Measurements from ENCODE around the gene HCCS. TPM values are rescaled to one million over a fixed set of nuclear protein-coding genes. Genes with fewer than 3 reads are reported as not detected.

Gene HCCS
- total and polyA plus RNA-seq, 2 of the 8 experiments (the other 6 are each of a cell fraction or from before 2014, with no cell fraction given) = 11.9 to 29.9 TPM

DNA sequence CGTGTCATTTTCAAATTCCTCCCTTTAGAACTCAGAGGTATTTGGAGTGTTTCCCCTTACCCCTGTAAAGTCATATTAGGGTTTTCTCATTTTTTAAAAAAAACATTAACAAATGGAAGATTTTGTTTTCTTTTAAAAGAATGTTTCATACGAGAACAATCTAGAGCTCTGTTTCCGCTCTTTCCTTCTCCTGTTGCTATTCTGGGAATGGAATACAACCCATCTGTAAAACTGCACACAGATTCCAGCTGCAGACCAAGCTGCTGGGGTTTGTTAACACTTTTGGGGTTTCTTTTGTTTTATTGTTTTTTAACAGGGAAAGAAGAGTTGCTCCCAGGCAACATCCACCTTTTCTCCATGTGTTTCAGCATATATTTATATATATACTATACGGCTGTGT is 61.3 kb downstream of the HCCS start:
- FAIRE-seq = no peak
- Histone ChIP-seq H4K91ac (replicated peaks; ENCODE audit: insufficient read length, low read length) (no peak overlapping the region), H3K56ac (replicated peaks; ENCODE audit: insufficient read length, low read depth, low read length) (no peak overlapping the region), H2BK15ac (ENCODE audit: low read length) (no peak overlapping the region), H3K4me2 (ENCODE audit: insufficient read depth in 1 of 2, low read depth in 2 of 2, low read length in 2 of 2) (no peak overlapping the region), H4K5ac (ENCODE audit: insufficient read length, low read depth, low read length) (no peak overlapping the region), H2BK5ac (ENCODE audit: low read depth, low read length) (no peak overlapping the region), H2BK120ac (replicated peaks; ENCODE audit: low read depth, low read length) (no peak overlapping the region), H2AK5ac (ENCODE audit: low read depth, low read length) (no peak overlapping the region), H2BK20ac (ENCODE audit: low read length) (no peak overlapping the region), H3K14ac (ENCODE audit: insufficient read length) (no peak overlapping the region), H2BK12ac (ENCODE audit: low read depth, low read length) (no peak overlapping the region), H3K36me3 (ENCODE audit: control insufficient read depth in 2 of 4, insufficient read depth in 4 of 4, low read length in 3 of 4) (no peaks in the 10 kb centered on the region), H4K20me1 (replicated peaks in 1 of 2; ENCODE audit: control insufficient read depth in 1 of 2, insufficient read depth in 2 of 2, low read length in 2 of 2) (no peaks in the 10 kb centered on the region), H3K9me3 (ENCODE audit: insufficient read depth in 2 of 2, low read depth in 1 of 2, low read length in 1 of 2) (no peaks in the 10 kb centered on the region), H3K27me3 (replicated peaks in 1 of 4; ENCODE audit: control insufficient read depth in 3 of 4, extremely low read depth in 1 of 4, insufficient read depth in 3 of 4, low read length in 3 of 4) (no peaks in the 10 kb centered on the region), H3K18ac (ENCODE audit: extremely low read depth, low read length) (no peak overlapping the region), H3K23me2 (ENCODE audit: low read depth, low read length) (no peaks in the 10 kb centered on the region), H3K4me1 (replicated peaks in 1 of 4; ENCODE audit: control insufficient read depth in 3 of 4, insufficient read depth in 4 of 4, low read length in 3 of 4) (no peaks in the 10 kb centered on the region), H3K9ac (replicated peaks in 1 of 4; ENCODE audit: extremely low read depth in 1 of 4, low read depth in 3 of 4, low read length in 3 of 4) (no peak overlapping the region), H3K79me1 (ENCODE audit: low read depth, low read length) (no peaks in the 10 kb centered on the region), H3K23ac (ENCODE audit: insufficient read length) (no peak overlapping the region), H3K27ac (ENCODE audit: low read depth, low read length) (no peak overlapping the region), H2AFZ (ENCODE audit: low read length) (no peak overlapping the region), H3K4ac (replicated peaks; ENCODE audit: insufficient read length, low read depth, low read length) (no peak overlapping the region), H3K4me3 (ENCODE audit: extremely low read depth in 1 of 4, insufficient read depth in 2 of 4, low read depth in 3 of 4, low read length in 4 of 4) (no peak overlapping the region), H3K79me2 (ENCODE audit: control insufficient read depth in 1 of 2, insufficient read depth in 2 of 2, low read length in 2 of 2) (no peaks in the 10 kb centered on the region), H4K8ac (ENCODE audit: extremely low read depth, insufficient read depth, low read length) (no peak overlapping the region)
- 81% methylated on average over 4 of the region's 4 CpGs; no CpG with 5 or more reads in 1 of the 2 experiments for WGBS, 2 experiments (ENCODE audit: extremely low coverage in 1 of 2, insufficient coverage in 1 of 2, insufficient read length in 1 of 2, insufficient replicate concordance in 2 of 2, low coverage in 1 of 2, low lambda C conversion rate in 2 of 2, missing lambda C conversion rate in 1 of 2)
- CTCF ChIA-PET (ENCODE audit: partially characterized antibody) = no interaction called here
- DNase-seq (ENCODE audit: low read depth in 1 of 2, low spot score in 2 of 2) = no peak
- POLR2A ChIA-PET (ENCODE audit: partially characterized antibody) = no interaction called here
- TF ChIP-seq, protein P1, sequence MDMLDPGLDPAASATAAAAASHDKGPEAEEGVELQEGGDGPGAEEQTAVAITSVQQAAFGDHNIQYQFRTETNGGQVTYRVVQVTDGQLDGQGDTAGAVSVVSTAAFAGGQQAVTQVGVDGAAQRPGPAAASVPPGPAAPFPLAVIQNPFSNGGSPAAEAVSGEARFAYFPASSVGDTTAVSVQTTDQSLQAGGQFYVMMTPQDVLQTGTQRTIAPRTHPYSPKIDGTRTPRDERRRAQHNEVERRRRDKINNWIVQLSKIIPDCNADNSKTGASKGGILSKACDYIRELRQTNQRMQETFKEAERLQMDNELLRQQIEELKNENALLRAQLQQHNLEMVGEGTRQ (IDR thresholded peaks at IDR 0.05; ENCODE audit: low read length) = no peak
- TF ChIP-seq KDM4A (IDR thresholded peaks at IDR 0.05; ENCODE audit: low read depth, low read length, severe bottlenecking) (no peak), RAD21 (IDR thresholded peaks at IDR 0.05 in 1 of 2, conservative IDR thresholded peaks at IDR 0.05 in 1 of 2; ENCODE audit: low read depth in 2 of 2, low read length in 2 of 2) (no peak)

Measured in H1 (cell line).